HL-60 (cell line): ENCODE data around the gene MTHFD2L.

ENCODE experiments used
- DNase-seq, 2 experiments: peaks; one replicate each; pipeline ENCODE4 v3.0.0-alpha.2; 2010 to 2020; ENCODE audit warnings: low read depth in 1 of 2, low spot score in 1 of 2
- H3K27ac ChIP-seq: fragments of 250-450 bp; sonication (Bioruptor Pico); replicated peaks from 2 replicates; pipeline ENCODE4 v1.5.1; 2020; ENCODE audit warnings: mild to moderate bottlenecking, moderate library complexity
- H3K27me3 ChIP-seq: fragments of 250-450 bp; sonication (Bioruptor Pico); 2 replicates; pipeline ENCODE4 v1.5.1; 2021; ENCODE audit warnings: mild to moderate bottlenecking, moderate library complexity; ENCODE audit not compliant: insufficient read depth, poor library complexity, severe bottlenecking
- H3K4me3 ChIP-seq: replicated peaks from 2 replicates; pipeline ENCODE4 v1.5.1; 2011; ENCODE audit warnings: mild to moderate bottlenecking, control low read depth, low read length; ENCODE audit not compliant: insufficient read depth
- CTCF ChIP-seq: IDR thresholded peaks from one replicate; pipeline ENCODE4 v1.5.1; 2011; ENCODE audit warnings: low read length, control low read depth, inconsistent platforms; ENCODE audit not compliant: insufficient read depth
- GABPA ChIP-seq: IDR thresholded peaks from 2 replicates; pipeline ENCODE4 v1.6.1; 2012; ENCODE audit warnings: low read depth
- POLR2AphosphoS5 ChIP-seq: IDR thresholded peaks from 2 replicates; pipeline ENCODE4 v1.6.1; 2012; ENCODE audit warnings: low read depth
- REST ChIP-seq: IDR thresholded peaks from 2 replicates; pipeline ENCODE4 v1.6.1; 2012; ENCODE audit warnings: low read depth; ENCODE audit not compliant: insufficient replicate concordance
- SPI1 ChIP-seq: IDR thresholded peaks from 2 replicates; pipeline ENCODE4 v1.6.1; 2012; ENCODE audit warnings: low read depth, mild to moderate bottlenecking, borderline replicate concordance

The MTHFD2L gene

GRCh38 chr4:74317616-74318246 is 159.8 kb downstream of the MTHFD2L start:
- Histone ChIP-seq H3K4me3 (no peak overlapping the region), H3K27ac (no peak overlapping the region), H3K27me3 (no peaks in the 10 kb centered on the region)
- DNase-seq: no peak
- no peak for TF ChIP-seq CTCF
- TF ChIP-seq GABPA: no peak
- no peak for TF ChIP-seq REST
- no peak for TF ChIP-seq SPI1
- TF ChIP-seq POLR2AphosphoS5: no peak

- TF ChIP-seq GABPA (no peak), SPI1 (no peak), REST (no peak), POLR2AphosphoS5 (no peak), CTCF (no peak)
- DNase-seq: no peak
- H3K27me3 ChIP-seq: no peaks in the 10 kb centered on the region
- no peak overlapping the region for H3K4me3 ChIP-seq
- H3K27ac ChIP-seq: no peak overlapping the region
These were observed 160.4 kb downstream of the MTHFD2L start for GRCh38 chr4:74318276-74318675.

GRCh38 chr4:74319470-74319869 is 161.6 kb downstream of the MTHFD2L start:
- DNase-seq: no peak
- TF ChIP-seq SPI1: no peak
- TF ChIP-seq POLR2AphosphoS5: no peak
- TF ChIP-seq GABPA: no peak
- no peak for TF ChIP-seq REST
- TF ChIP-seq CTCF: no peak
- no peak overlapping the region for H3K27ac ChIP-seq
- H3K4me3 ChIP-seq: no peak overlapping the region
- no peaks in the 10 kb centered on the region for H3K27me3 ChIP-seq
